Heart right ventricle (tissue), 16 donors: Measurements from ENCODE around the gene ZFAND3. TPM values are rescaled to one million over a fixed set of nuclear protein-coding genes. Genes with fewer than 3 reads are reported as not detected.

ENCODE experiments used
- ATAC-seq, 8 donors: fragments of 200-7000 bp; cut with Tn5 transposase; one replicate each; pipeline ENCODE4 v1.9.1; 2020; ENCODE audit warnings: mild to moderate bottlenecking in 8 of 8, moderate library complexity in 8 of 8, moderate number of reproducible peaks in 1 of 8
- DNase-seq, 2 donors: peaks; one replicate each; pipeline ENCODE4 v3.0.0-alpha.2; 2020
- H3K27ac ChIP-seq, 10 donors: fragments of 200-600 bp; sonication (generic) in 2 of 10; one replicate each; pipeline versions ENCODE4 v1.5.0 to v1.8.0; 2020 to 2022; ENCODE audit warnings: mild to moderate bottlenecking in 3 of 10
- H3K27me3 ChIP-seq, 7 donors: fragments of 200-600 bp; one replicate each; pipeline ENCODE4 v1.8.0; 2021 to 2022; ENCODE audit warnings: mild to moderate bottlenecking in 2 of 7
- H3K36me3 ChIP-seq, 9 donors: fragments of 200-600 bp; sonication (generic) in 1 of 9; one replicate each; pipeline versions ENCODE4 v1.5.0 to v1.8.0; 2020 to 2022; ENCODE audit warnings: mild to moderate bottlenecking in 2 of 9
- H3K4me1 ChIP-seq, 9 donors: fragments of 200-600 bp; sonication (generic) in 1 of 9; one replicate each; pipeline versions ENCODE4 v1.5.0 to v1.8.0; 2020 to 2022; ENCODE audit warnings: mild to moderate bottlenecking in 4 of 9
- H3K4me3 ChIP-seq, 10 donors: fragments of 200-600 bp; sonication (generic) in 2 of 10; one replicate each; pipeline versions ENCODE4 v1.5.0 to v1.8.0; 2020 to 2022; ENCODE audit warnings: mild to moderate bottlenecking in 7 of 10, moderate library complexity in 2 of 10
- H3K9me3 ChIP-seq, 11 donors: fragments of 200-600 bp in 10 of 11; sonication (generic) in 2 of 11; one replicate each; pipeline versions ENCODE4 v1.5.0 to v1.8.0; 2013 to 2022; ENCODE audit warnings: mild to moderate bottlenecking in 2 of 11, control low read depth in 1 of 11, moderate library complexity in 1 of 11
- WGBS, 2 donors: extraction: QIAGEN DNeasy Blood & Tissue Kit; methylation state at CpG; one replicate each; pipeline ENCODE4 v1.1.7; 2013; ENCODE audit warnings: inconsistent platforms in 1 of 2; 5-methylcytosine and 5-hydroxymethylcytosine counted together
- intact Hi-C, 10 donors: fragments of 100-400 bp; cut with DNase I; formaldehyde crosslinking; loops; one replicate each; pipeline versions ENCODE4 v1.11.1 to v1.14.2; 2022
- polyA plus RNA-seq, 2 donors: library from polyadenylated mRNA; stranded (reverse); fragments of 200-250 nt; gene quantifications; one replicate each; pipeline ENCODE4 v1.2.3, GENCODE V29; 2013
- total RNA-seq, 10 donors: library from RNA; stranded (reverse); fragmentation: NEBNext Ultra II Directional in 3 of 10; extraction: Animal tissue kit (Norgen Biotek cat#: 25700) in 3 of 10; gene quantifications; one replicate each; pipeline versions ENCODE4 v1.2.1 to v1.2.4, GENCODE V29; 2021 to 2023
- TF ChIP-seq, protein P1 (sequence below), 9 donors: fragments of 200-600 bp; sonication (generic) in 2 of 9; IDR thresholded peaks; one replicate each; pipeline versions ENCODE4 v1.5.0 to v1.8.0; 2021 to 2022; ENCODE audit warnings: antibody characterized with exemption in 9 of 9, mild to moderate bottlenecking in 5 of 9, moderate library complexity in 1 of 9
- donor health status: Arrhythmogenic right ventricular cardiomyopathy.
- donor health status: ischemic (EF 13 %, LVEDD 7.1; RV severe dilation, severe dysfunction).
- donor health status: healthy with polysubstance abuse.
- donor health status: DM: no; HTN: yes; CAD: no.
- donor health status: DM: no; HTN: no; CAD: no.
- donor health status: ischemic (EF 25% LVEDD 6.9; RV normal size, moderate dysfunction).
- donor health status: ischemic (EF 25% LVEDD 5.7; RV mildly dilated, moderate dysfunction).
- donor health status: healthy.
- donor health status: DM: yes; HTN: yes; CAD: no.
- donor health status: Ischemic cardiomyopathy.
- donor health status: ischemic (EF 35%, LVEDD 5.7; RV mildly dilated, moderate dysfunction).
- donor health status: nonischemic (EF 11% LVEDD 7.7; RV severe dilation, severe dysfunction).
- donor health status: DM: yes; HTN: yes; CAD: no.
- donor health status: PGD.
- donor health status: ischemic (EF 29% LVEDD 5.4; RV normal size, mild dysfunction).
- donor health status: nonischemic (EF 23%, LVEDD 6.1; RV moderate dilation, normal function).

ZFAND3 gene
- total and polyA plus RNA-seq, 12 donors, result 24.4 to 123 (median 105) TPM

- DNase-seq (no peak), ATAC-seq (no peak)
- intact Hi-C loops, result no loop called here
- TF ChIP-seq, protein P1, sequence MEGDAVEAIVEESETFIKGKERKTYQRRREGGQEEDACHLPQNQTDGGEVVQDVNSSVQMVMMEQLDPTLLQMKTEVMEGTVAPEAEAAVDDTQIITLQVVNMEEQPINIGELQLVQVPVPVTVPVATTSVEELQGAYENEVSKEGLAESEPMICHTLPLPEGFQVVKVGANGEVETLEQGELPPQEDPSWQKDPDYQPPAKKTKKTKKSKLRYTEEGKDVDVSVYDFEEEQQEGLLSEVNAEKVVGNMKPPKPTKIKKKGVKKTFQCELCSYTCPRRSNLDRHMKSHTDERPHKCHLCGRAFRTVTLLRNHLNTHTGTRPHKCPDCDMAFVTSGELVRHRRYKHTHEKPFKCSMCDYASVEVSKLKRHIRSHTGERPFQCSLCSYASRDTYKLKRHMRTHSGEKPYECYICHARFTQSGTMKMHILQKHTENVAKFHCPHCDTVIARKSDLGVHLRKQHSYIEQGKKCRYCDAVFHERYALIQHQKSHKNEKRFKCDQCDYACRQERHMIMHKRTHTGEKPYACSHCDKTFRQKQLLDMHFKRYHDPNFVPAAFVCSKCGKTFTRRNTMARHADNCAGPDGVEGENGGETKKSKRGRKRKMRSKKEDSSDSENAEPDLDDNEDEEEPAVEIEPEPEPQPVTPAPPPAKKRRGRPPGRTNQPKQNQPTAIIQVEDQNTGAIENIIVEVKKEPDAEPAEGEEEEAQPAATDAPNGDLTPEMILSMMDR (IDR thresholded peaks at IDR 0.05), result no peak
- Histone ChIP-seq H3K27me3 (no peaks in the 10 kb centered on the region), H3K9me3 (no peaks in the 10 kb centered on the region), H3K4me1 (peaks cover 0 to 9% (median 0%) of the 10 kb centered on the region in 9 donors), H3K4me3 (no peak overlapping the region), H3K27ac (no peak overlapping the region), H3K36me3 (no peaks in the 10 kb centered on the region)
- WGBS, 2 donors, result 97% methylated on average over 15 of the region's 15 CpGs
These were observed 341.8 kb downstream of the ZFAND3 start for GRCh38 chr6:38161331-38161730.

- intact Hi-C loops, result no loop called here
- H3K27ac ChIP-seq, result no peak overlapping the region
- H3K36me3 ChIP-seq, result no peaks in the 10 kb centered on the region
- 86 to 89% methylated on average over 15 of the region's 15 CpGs for WGBS, 2 donors
- H3K4me3 ChIP-seq, result no peak overlapping the region
- no peaks in the 10 kb centered on the region for H3K27me3 ChIP-seq
- no peaks in the 10 kb centered on the region for H3K9me3 ChIP-seq
- peak in 1 of 8 donors; percentile 12 for ATAC-seq
- TF ChIP-seq, protein P1 (IDR thresholded peaks at IDR 0.05), result no peak
- H3K4me1 ChIP-seq, result peaks cover 0 to 9% (median 0%) of the 10 kb centered on the region in 9 donors
- no peak for DNase-seq
These were observed 342.4 kb downstream of the ZFAND3 start for GRCh38 chr6:38161754-38162492.

DNA sequence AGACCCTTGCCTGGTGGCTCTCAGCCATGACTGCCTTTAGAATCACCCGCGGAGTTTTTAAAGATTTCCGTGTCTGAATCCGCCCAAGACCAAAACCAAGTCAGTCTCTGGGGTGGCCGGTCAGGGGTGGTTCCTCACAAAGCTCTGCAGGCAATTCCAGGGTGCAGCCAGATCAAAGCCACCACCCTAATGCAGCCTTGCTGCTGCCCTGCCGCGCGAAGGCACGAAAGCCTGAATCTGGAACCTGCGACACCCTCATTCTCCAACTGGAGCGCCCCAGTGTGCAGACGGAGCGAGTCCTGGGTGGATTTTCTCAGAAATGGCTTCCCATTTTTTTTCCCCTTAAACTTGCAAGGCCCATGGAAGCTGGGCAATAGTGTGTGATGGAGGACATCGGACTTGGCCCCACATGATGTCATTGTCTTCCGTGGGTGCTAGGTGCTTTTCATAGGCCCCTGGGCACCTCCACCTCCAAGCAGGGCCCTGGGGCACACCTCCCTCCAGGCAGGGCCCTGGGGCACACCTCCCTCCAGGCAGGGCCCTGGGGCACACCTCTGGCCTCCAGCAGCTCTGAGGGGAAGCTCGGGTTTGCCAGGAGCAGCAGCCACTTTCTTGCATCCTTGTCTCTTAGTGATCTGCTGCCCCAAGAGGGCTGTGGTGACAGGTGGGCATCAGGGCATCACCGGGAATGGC, 343.1 kb downstream of the ZFAND3 start:
- TF ChIP-seq, protein P1 (IDR thresholded peaks at IDR 0.05), result no peak
- no peaks in the 10 kb centered on the region for H3K36me3 ChIP-seq
- peaks cover 0 to 9% (median 0%) of the 10 kb centered on the region in 9 donors for H3K4me1 ChIP-seq
- WGBS, 2 donors, result 95 to 96% methylated on average over 17 of the region's 17 CpGs
- no peak for DNase-seq
- intact Hi-C loops, result no loop called here
- H3K4me3 ChIP-seq, result no peak overlapping the region
- no peaks in the 10 kb centered on the region for H3K27me3 ChIP-seq
- ATAC-seq, result no peak
- H3K9me3 ChIP-seq, result no peaks in the 10 kb centered on the region
- no peak overlapping the region for H3K27ac ChIP-seq

GRCh38 chr6:38163186-38164130, 343.9 kb downstream of the ZFAND3 start:
- H3K27me3 ChIP-seq, result no peaks in the 10 kb centered on the region
- intact Hi-C loops, result no loop called here
- H3K4me1 ChIP-seq, result peaks cover 0 to 9% (median 0%) of the 10 kb centered on the region in 9 donors
- no peaks in the 10 kb centered on the region for H3K36me3 ChIP-seq
- 82 to 87% methylated on average over 29 of the region's 29 CpGs for WGBS, 2 donors
- H3K27ac ChIP-seq, result no peak overlapping the region
- no peaks in the 10 kb centered on the region for H3K9me3 ChIP-seq
- ATAC-seq, result no peak
- TF ChIP-seq, protein P1 (IDR thresholded peaks at IDR 0.05), result no peak
- H3K4me3 ChIP-seq, result no peak overlapping the region
- no peak for DNase-seq
